C4-2B (cell line): Measurements from ENCODE around the gene MAP3K14.

ENCODE experiments used
- H3K27ac ChIP-seq: fragments of 450-650 bp; 2 replicates; pipeline ENCODE4 v1.5.1; 2017
- CTCF ChIP-seq: fragments of 450-650 bp; conservative IDR thresholded peaks from 2 replicates; pipeline ENCODE4 v1.5.1; 2017; ENCODE audit warnings: mild to moderate bottlenecking
- ZFX ChIP-seq: fragments of 450-650 bp; IDR thresholded peaks from 2 replicates; pipeline ENCODE4 v1.6.1; 2017

The MAP3K14 gene

DNA sequence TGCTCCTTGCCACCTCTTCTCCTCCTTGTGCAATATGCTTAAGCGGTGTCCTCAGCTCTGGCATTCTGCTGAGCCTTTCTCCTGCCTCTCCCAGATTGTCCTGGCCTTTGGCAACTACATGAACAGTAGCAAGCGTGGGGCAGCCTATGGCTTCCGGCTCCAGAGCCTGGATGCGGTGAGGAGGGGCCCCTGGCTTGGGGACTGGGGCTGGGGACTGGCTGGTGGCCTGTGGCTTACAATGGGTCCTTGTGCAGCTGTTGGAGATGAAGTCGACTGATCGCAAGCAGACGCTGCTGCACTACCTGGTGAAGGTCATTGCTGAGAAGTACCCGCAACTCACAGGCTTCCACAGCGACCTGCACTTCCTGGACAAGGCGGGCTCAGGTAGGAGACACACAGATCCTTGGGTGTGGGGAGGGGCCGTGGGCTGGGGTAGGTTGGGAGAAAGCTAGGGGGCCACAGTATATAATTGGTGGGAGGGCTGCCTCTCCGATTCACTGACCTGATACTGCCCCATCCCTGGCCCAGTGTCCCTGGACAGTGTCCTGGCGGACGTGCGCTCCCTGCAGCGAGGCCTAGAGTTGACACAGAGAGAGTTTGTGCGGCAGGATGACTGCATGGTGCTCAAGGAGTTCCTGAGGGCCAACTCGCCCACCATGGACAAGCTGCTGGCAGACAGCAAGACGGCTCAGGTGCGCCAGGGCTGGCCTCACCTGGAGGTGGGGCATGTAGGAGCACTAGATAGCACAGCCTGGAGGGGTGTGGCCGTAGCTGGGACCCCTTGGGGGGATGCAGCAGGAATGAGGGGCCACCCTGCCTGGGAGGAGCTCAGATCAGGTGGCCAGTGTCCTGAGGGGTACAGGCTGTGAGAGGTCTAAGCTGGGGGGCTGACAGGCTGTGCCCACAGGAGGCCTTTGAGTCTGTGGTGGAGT is 71.8 kb downstream of the MAP3K14 start:
- H3K27ac ChIP-seq, result no peak overlapping the region
- TF ChIP-seq ZFX, result no peak
- no peak for TF ChIP-seq CTCF

GRCh38 chr17:45243750-45244149 is 73.1 kb downstream of the MAP3K14 start:
- no peak for TF ChIP-seq CTCF
- no peak overlapping the region for H3K27ac ChIP-seq

DNA sequence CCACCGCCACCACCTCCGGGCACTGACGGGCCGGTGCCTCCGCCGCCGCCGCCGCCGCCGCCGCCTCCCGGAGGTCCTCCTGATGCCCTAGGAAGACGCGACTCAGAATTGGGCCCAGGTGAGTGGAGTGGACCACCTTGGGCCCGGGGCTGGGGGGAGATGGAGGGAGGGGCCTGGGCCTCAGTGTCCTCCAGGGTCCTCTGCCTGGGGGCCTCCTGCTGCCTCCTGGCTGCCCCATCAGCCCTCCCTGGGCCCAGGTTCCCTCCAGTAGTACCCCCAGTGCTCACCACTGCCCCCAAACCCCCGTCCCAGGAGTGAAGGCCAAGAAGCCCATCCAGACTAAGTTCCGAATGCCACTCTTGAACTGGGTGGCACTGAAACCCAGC is 74.8 kb downstream of the MAP3K14 start:
- no peak for TF ChIP-seq ZFX
- TF ChIP-seq CTCF, result no peak
- no peak overlapping the region for H3K27ac ChIP-seq

DNA sequence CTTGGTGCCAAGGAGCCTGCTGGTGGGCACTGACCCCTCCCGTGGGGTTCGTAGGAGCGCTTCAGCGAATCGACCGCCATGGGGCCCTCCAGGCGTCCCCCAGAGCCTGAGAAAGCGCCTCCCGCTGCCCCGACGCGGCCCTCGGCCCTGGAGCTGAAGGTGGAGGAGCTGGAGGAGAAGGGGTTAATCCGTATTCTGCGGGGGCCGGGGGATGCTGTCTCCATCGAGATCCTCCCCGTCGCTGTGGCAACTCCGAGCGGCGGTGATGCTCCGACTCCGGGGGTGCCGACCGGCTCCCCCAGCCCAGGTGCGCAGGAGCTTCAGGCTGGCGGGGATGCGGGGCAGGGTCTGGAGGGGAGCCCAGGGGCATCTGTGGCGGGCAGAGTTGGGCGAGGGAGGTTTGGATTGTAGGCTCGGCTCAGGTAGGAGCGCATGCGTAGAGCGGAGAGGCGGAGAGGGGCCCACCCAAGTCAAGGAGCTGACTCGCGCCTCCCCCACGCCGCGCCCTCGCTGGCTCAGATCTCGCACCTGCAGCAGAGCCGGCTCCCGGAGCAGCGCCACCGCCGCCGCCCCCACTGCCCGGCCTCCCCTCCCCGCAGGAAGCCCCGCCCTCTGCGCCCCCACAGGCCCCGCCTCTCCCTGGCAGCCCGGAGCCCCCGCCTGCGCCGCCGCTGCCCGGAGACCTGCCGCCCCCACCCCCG is 75.3 kb downstream of the MAP3K14 start:
- TF ChIP-seq ZFX, result no peak
- no peak for TF ChIP-seq CTCF
- H3K27ac ChIP-seq, result no peak overlapping the region

GRCh38 chr17:45240905-45241327 is 75.9 kb downstream of the MAP3K14 start:
- H3K27ac ChIP-seq, result no peak overlapping the region
- TF ChIP-seq CTCF, result no peak
- no peak for TF ChIP-seq ZFX

GRCh38 chr17:45238155-45238774 is 78.6 kb downstream of the MAP3K14 start:
- TF ChIP-seq ZFX (no peak), CTCF (no peak)
- no peak overlapping the region for H3K27ac ChIP-seq

- no peak for TF ChIP-seq ZFX
- no peak for TF ChIP-seq CTCF
- no peak overlapping the region for H3K27ac ChIP-seq
Measured at GRCh38 chr17:45237686-45238085, 79.1 kb downstream of the MAP3K14 start.
